Epithelial cell of prostate (primary cell): Measurements from ENCODE around the gene TERB1.
"Not testable (repeated sequence)": the region's sequence is repeated elsewhere in the genome, so short reads cannot be mapped to it uniquely, and the experiment has no call there.

ENCODE experiments used
- DNase-seq: peaks from one replicate; pipeline ENCODE4 v3.0.0-alpha.2; 2011; ENCODE audit warnings: low read depth, low spot score
- H3K27ac ChIP-seq: fragments of 450-650 bp; 2 replicates; pipeline ENCODE4 v1.5.1; 2017; ENCODE audit warnings: mild to moderate bottlenecking

TERB1 gene

GRCh38 chr16:66830422-66831404 is 29.3 kb upstream of the TERB1 start, which contains the start of gene NAE1:
Gene NAE1, minus strand, starts transcription at chr16:66830976. Its CDS starts 77 bp downstream, at chr16:66830899.
- peak within 1 kb of the TSS; percentile 47 for H3K27ac ChIP-seq
- no peak for DNase-seq

- H3K27ac ChIP-seq = no peak overlapping the region
- DNase-seq = no peak
These were observed 22.6 kb upstream of the TERB1 start for GRCh38 chr16:66824006-66824405.

GRCh38 chr16:66814734-66815133 is 13.3 kb upstream of the TERB1 start:
- no peak for DNase-seq
- H3K27ac ChIP-seq = no peak overlapping the region

- DNase-seq = no peak
- H3K27ac ChIP-seq = no peak overlapping the region
These were observed 9.7 kb upstream of the TERB1 start for GRCh38 chr16:66811043-66811442.

GRCh38 chr16:66810391-66810790 is 9.0 kb upstream of the TERB1 start:
- H3K27ac ChIP-seq = no peak overlapping the region
- no peak for DNase-seq

- DNase-seq = no peak
- H3K27ac ChIP-seq = no peak overlapping the region
These were observed 8.4 kb upstream of the TERB1 start for GRCh38 chr16:66809765-66810164.

GRCh38 chr16:66802159-66802558 is 775 bp upstream of the TERB1 start:
- no peak overlapping the region for H3K27ac ChIP-seq
- no peak for DNase-seq

GRCh38 chr16:66800856-66801255 is 528 bp downstream of the TERB1 start:
- DNase-seq = no peak
- no peak overlapping the region for H3K27ac ChIP-seq

GRCh38 chr16:66798161-66798560 is 3.2 kb downstream of the TERB1 start:
- DNase-seq = no peak
- no peak overlapping the region for H3K27ac ChIP-seq

- H3K27ac ChIP-seq = not testable (repeated sequence)
These were observed 7.4 kb downstream of the TERB1 start for GRCh38 chr16:66793984-66794383.

GRCh38 chr16:66790130-66790733 is 11.2 kb downstream of the TERB1 start:
- no peak overlapping the region for H3K27ac ChIP-seq
- DNase-seq = no peak

More at GRCh38 chr16:66793984-66794383, 7.4 kb downstream of the TERB1 start:
- not testable (repeated sequence) for DNase-seq

- DNase-seq = no peak
- H3K27ac ChIP-seq = no peak overlapping the region
These were observed 14.0 kb downstream of the TERB1 start for GRCh38 chr16:66787427-66787826.

GRCh38 chr16:66786551-66786950 is 14.8 kb downstream of the TERB1 start:
- DNase-seq = no peak
- H3K27ac ChIP-seq = no peak overlapping the region

GRCh38 chr16:66776457-66776856 is 24.9 kb downstream of the TERB1 start:
- no peak for DNase-seq

GRCh38 chr16:66774981-66775380 is 26.4 kb downstream of the TERB1 start:
- no peak overlapping the region for H3K27ac ChIP-seq
- no peak for DNase-seq

More at GRCh38 chr16:66776457-66776856, 24.9 kb downstream of the TERB1 start:
- H3K27ac ChIP-seq = no peak overlapping the region

- no peak overlapping the region for H3K27ac ChIP-seq
- DNase-seq = no peak
These were observed 43.3 kb downstream of the TERB1 start for GRCh38 chr16:66758086-66758485.

GRCh38 chr16:66754819-66755218 is 46.6 kb downstream of the TERB1 start:
- no peak for DNase-seq
- H3K27ac ChIP-seq = no peak overlapping the region

GRCh38 chr16:66754211-66754610 is 47.2 kb downstream of the TERB1 start:
- no peak overlapping the region for H3K27ac ChIP-seq
- no peak for DNase-seq

GRCh38 chr16:66752958-66753357 is 48.4 kb downstream of the TERB1 start:
- H3K27ac ChIP-seq = no peak overlapping the region
- DNase-seq = no peak

GRCh38 chr16:66752379-66752778 is 49.0 kb downstream of the TERB1 start:
- H3K27ac ChIP-seq = no peak overlapping the region
- DNase-seq = no peak

GRCh38 chr16:66751992-66752322 is 49.4 kb downstream of the TERB1 start:
- H3K27ac ChIP-seq = peak overlapping the region; percentile 57
- DNase-seq = no peak
